ENCODE data around the gene NEUROG2.

Gene NEUROG2

GRCh38 chr4:112516471-112517066 is 589 bp upstream of the NEUROG2 start:
- no peak for DNase-seq (ENCODE audit: extremely low read depth, low read depth)
- TF ChIP-seq CTCF (IDR thresholded peaks at IDR 0.05; ENCODE audit: low read depth, low read length, missing control alignments): no peak
- H3K4me3 ChIP-seq (replicated peaks; ENCODE audit: low read depth, low read length): no peak overlapping the region

- DNase-seq (ENCODE audit: extremely low read depth, low read depth): no peak
- peak overlapping the region; percentile 38 for H3K4me3 ChIP-seq (replicated peaks; ENCODE audit: low read depth, low read length)
- no peak for TF ChIP-seq CTCF (IDR thresholded peaks at IDR 0.05; ENCODE audit: low read depth, low read length, missing control alignments)
Measured at GRCh38 chr4:112515198-112516065, 548 bp downstream of the NEUROG2 start.

DNA sequence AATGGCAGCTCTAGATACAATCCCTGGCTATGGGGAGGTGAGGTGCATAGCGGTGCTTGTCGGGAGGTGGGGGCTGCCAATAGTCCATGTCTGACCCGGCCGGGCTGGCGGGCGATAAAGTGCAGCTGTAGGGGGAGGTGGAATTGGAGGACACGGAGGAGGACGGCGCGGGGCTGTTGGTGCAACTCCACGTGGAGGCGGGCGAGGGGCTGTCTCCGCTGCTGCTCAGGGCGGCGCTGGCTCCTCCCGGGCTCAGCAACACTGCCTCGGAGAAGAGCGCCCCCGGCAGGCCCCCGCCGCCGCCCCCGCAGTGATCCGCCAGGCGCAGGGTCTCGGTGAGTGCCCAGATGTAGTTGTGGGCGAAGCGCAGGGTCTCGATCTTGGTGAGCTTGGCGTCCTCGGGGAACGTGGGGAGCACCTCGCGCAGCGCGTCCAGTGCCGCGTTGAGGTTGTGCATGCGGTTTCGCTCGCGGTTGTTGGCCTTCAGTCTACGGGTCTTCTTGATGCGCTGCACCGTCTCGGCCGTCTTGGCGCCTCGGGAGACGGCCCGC is 1.3 kb downstream of the NEUROG2 start:
- TF ChIP-seq CTCF (IDR thresholded peaks at IDR 0.05; ENCODE audit: low read depth, low read length, missing control alignments): no peak
- no peak for DNase-seq (ENCODE audit: extremely low read depth, low read depth)
- H3K4me3 ChIP-seq (replicated peaks; ENCODE audit: low read depth, low read length): peak overlapping the region; percentile 38

DNA sequence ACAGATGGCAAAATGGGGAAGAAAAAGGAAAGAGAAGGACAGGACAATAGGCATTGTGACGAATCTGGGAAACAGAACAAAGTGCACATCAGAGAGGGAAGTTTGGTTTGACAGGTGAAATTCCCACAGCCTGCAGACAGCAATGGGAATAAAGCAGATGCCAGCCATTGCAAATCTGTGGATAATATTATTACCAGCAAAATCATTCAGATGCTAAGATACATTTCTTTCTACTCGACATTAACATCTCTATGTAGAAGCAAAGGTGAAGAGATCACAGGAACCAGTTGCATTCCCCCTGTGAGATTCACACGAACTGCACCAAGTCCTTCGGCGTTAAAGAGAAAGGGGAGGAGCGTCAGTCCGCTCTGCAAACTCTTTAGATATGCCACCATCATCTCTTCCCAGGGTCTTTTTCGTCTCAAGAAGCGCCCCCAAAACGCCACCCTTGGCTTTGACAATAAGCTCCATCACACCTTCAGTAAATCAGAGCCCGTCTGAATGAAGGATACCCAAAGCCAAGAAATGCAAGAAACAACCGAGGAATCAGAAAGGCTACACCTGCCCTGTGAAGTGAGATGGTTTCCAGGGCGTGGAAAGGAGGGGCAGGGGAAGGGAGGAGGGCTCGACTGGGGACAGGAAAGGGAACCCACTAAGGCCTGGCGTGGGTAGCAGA is 1.9 kb downstream of the NEUROG2 start:
- H3K4me3 ChIP-seq (replicated peaks; ENCODE audit: low read depth, low read length): no peak overlapping the region
- TF ChIP-seq CTCF (IDR thresholded peaks at IDR 0.05; ENCODE audit: low read depth, low read length, missing control alignments): no peak
- no peak for DNase-seq (ENCODE audit: extremely low read depth, low read depth)

GRCh38 chr4:112511803-112512118 is 4.2 kb downstream of the NEUROG2 start:
- no peak overlapping the region for H3K4me3 ChIP-seq (replicated peaks; ENCODE audit: low read depth, low read length)
- DNase-seq (ENCODE audit: extremely low read depth, low read depth): no peak
- TF ChIP-seq CTCF (IDR thresholded peaks at IDR 0.05; ENCODE audit: low read depth, low read length, missing control alignments): no peak

DNA sequence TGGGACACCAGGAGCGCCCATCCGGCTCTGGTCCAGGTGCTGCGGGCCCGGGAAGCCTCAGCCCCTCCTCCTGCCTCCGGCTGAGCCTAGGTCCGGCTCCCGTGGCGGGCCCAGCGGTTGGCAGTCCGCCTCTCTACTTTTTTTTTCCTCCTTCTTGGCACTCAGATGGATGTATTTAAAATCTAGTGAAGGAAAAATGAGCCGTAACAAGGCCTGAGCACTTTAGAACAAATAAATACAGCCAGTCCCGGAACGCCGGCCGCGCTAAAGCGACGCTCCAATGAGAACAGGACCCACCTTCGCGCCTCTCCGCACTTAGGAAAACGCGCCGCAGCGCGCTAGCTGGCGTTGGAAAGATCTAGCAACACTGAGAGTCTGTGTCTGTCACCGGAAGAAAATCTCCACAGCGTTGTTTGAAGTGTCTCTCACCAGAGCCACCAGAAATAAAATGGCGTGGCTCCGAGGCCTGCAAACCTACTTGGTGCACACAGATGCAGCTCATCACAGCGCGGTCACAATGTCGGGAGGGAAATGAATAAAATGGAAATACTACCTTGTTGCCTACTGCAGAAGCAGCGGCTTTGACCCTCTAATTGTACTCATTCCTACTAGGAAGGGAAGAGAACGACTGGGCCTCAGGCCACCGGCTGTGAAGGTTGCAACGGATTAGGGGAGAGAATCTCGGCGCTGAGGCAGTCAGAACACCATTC is 4.7 kb downstream of the NEUROG2 start:
- no peak overlapping the region for H3K4me3 ChIP-seq (replicated peaks; ENCODE audit: low read depth, low read length)
- no peak for TF ChIP-seq CTCF (IDR thresholded peaks at IDR 0.05; ENCODE audit: low read depth, low read length, missing control alignments)
- DNase-seq (ENCODE audit: extremely low read depth, low read depth): no peak
